HepG2 (cell line): Measurements from ENCODE around the gene OR1N2. TPM values are rescaled to one million over a fixed set of nuclear protein-coding genes. Genes with fewer than 3 reads are reported as not detected.

ENCODE experiments used
- ATAC-seq: fragments of 200-7000 bp; cut with Tn5 transposase; 3 replicates; pipeline ENCODE4 v1.9.1; 2020; ENCODE audit warnings: mild to moderate bottlenecking, moderate library complexity
- BruUV-seq: library from RNA; stranded (reverse); fragments of 400-500 nt; replicated peaks from 2 replicates; lab custom pipeline; 2021; lab: Mats Ljungman, UMichigan
- CTCF ChIA-PET: fragments of 300-600 bp; formaldehyde crosslinking; extraction: SDS; loops from one replicate; lab custom pipeline; 2021; ENCODE audit warnings: low total read pairs, inconsistent platforms, low intra/inter-chr PET ratio; lab: Yijun Ruan, JAX
- POLR2A ChIA-PET: fragments of 350-600 bp; sonication (Branson Sonifier 250); formaldehyde crosslinking; loops from one replicate; lab custom pipeline; 2020; ENCODE audit warnings: antibody characterized with exemption, inconsistent platforms; lab: Yijun Ruan, JAX
- DNase-seq: peaks from one replicate; pipeline ENCODE4 v3.0.0-alpha.2; 2015; ENCODE audit warnings: low spot score
- FAIRE-seq: peaks from 3 replicates; lab custom pipeline; 2011; peaks lifted over from hg19 to GRCh38; lab: Jason Lieb, UNC
- H2AFZ ChIP-seq: one replicate; pipeline ENCODE4 v1.6.1; 2011; ENCODE audit warnings: low read length, inconsistent platforms
- H3K27ac ChIP-seq: fragments of 300-600 bp; 3 replicates; pipeline ENCODE4 v1.8.0; 2011; ENCODE audit warnings: mixed run types, mild to moderate bottlenecking, mixed read lengths, low read length, inconsistent platforms; ENCODE audit not compliant: insufficient read depth; ENCODE audit errors: extremely low read length
- H3K27me3 ChIP-seq, 2 experiments: fragments of 200-600 bp in 1 of 2; 2 replicates in 1 of 2; 3 replicates in 1 of 2; pipeline versions ENCODE4 v1.6.0 to v1.8.0; 2011; ENCODE audit warnings: low read length in 2 of 2, mild to moderate bottlenecking in 2 of 2, moderate library complexity in 2 of 2, inconsistent platforms in 1 of 2; ENCODE audit not compliant: insufficient read depth in 2 of 2, control insufficient read depth in 1 of 2
- H3K36me3 ChIP-seq, 2 experiments: fragments of 200-600 bp in 1 of 2; replicated peaks in 1 of 2; 2 replicates in 1 of 2; 3 replicates in 1 of 2; pipeline versions ENCODE4 v1.5.1 to v1.8.0; 2011; ENCODE audit warnings: low read length in 2 of 2, inconsistent platforms in 1 of 2; ENCODE audit not compliant: insufficient read depth in 2 of 2, control insufficient read depth in 1 of 2
- H3K4me1 ChIP-seq: 2 replicates; pipeline ENCODE4 v1.5.1; 2012; ENCODE audit warnings: low read length, inconsistent platforms; ENCODE audit not compliant: insufficient read depth
- H3K4me2 ChIP-seq: 2 replicates; pipeline ENCODE4 v1.6.0; 2011; ENCODE audit warnings: low read depth, low read length, inconsistent platforms
- H3K4me3 ChIP-seq, 3 experiments: fragments of 200-600 bp in 1 of 3; sonication (generic), shearing (Covaris generic) in 1 of 3; replicated peaks in 1 of 3; 2 replicates each; pipeline ENCODE4 v1.5.1; 2011 to 2016; ENCODE audit warnings: low read length in 3 of 3, inconsistent platforms in 2 of 3, low read depth in 2 of 3, mild to moderate bottlenecking in 2 of 3, control low read depth in 1 of 3, mixed read lengths in 1 of 3; ENCODE audit not compliant: insufficient read depth in 1 of 3
- H3K79me2 ChIP-seq: one replicate; pipeline ENCODE4 v1.6.1; 2011; ENCODE audit warnings: low read length, inconsistent platforms; ENCODE audit not compliant: insufficient read depth
- H3K9ac ChIP-seq: 2 replicates; pipeline ENCODE4 v1.6.0; 2011; ENCODE audit warnings: mild to moderate bottlenecking, low read depth, low read length, inconsistent platforms; ENCODE audit not compliant: insufficient read depth
- H3K9me3 ChIP-seq: 2 replicates; pipeline ENCODE4 v1.5.1; 2012; ENCODE audit warnings: mild to moderate bottlenecking, low read length
- H4K20me1 ChIP-seq: 2 replicates; pipeline ENCODE4 v1.6.0; 2011; ENCODE audit warnings: inconsistent platforms, mild to moderate bottlenecking, low read length, moderate library complexity; ENCODE audit not compliant: insufficient read depth
- MED1 ChIP-seq: sonication (generic); formaldehyde crosslinking; IDR thresholded peaks from 2 replicates; pipeline ENCODE4 v1.4.0; 2020; ENCODE audit warnings: missing genetic modification reagents
- MYNN ChIP-seq: sonication (generic); formaldehyde crosslinking; IDR thresholded peaks from 2 replicates; pipeline ENCODE4 v1.4.0; 2020; ENCODE audit warnings: mild to moderate bottlenecking, low read depth, missing genetic modification reagents
- NFIC ChIP-seq: IDR thresholded peaks from 2 replicates; pipeline ENCODE4 v1.6.1; 2012; ENCODE audit warnings: mild to moderate bottlenecking, low read length, inconsistent platforms
- SP1 ChIP-seq, 2 experiments: fragments of 450-650 bp in 1 of 2; sonication (generic) in 1 of 2; formaldehyde crosslinking in 1 of 2; IDR thresholded peaks; 2 replicates each; pipeline versions ENCODE4 v1.4.0 to v1.6.1; 2016 to 2020; ENCODE audit warnings: missing genetic modification reagents in 1 of 2
- TFDP2 ChIP-seq: sonication (generic); formaldehyde crosslinking; IDR thresholded peaks from 2 replicates; pipeline ENCODE4 v1.4.0; 2020; ENCODE audit warnings: missing genetic modification reagents
- ZNF576 ChIP-seq: sonication (generic); formaldehyde crosslinking; IDR thresholded peaks from 2 replicates; pipeline ENCODE4 v1.4.0; 2020; ENCODE audit warnings: mild to moderate bottlenecking, missing genetic modification reagents
- WGBS: methylation state at CpG from one replicate; pipeline ENCODE4 v1.1.6; 2017; ENCODE audit warnings: low lambda C conversion rate; 5-methylcytosine and 5-hydroxymethylcytosine counted together
- in situ Hi-C: cut with HindIII; loops from 2 replicates; pipeline ENCODE4 v1.10.0; 2017; ENCODE audit warnings: low pct_unique_long_range_greater_than_20kb; ENCODE audit not compliant: extremely low pct_ligation_motif_present
- intact Hi-C: fragments of 100-400 bp; cut with micrococcal nuclease; formaldehyde crosslinking; loops from one replicate; pipeline ENCODE4 v1.10.0; 2022; ENCODE audit not compliant: unreplicated experiment
- polyA plus RNA-seq, 8 experiments: library from polyadenylated mRNA; depleted of rRNA in 3 of 8; stranded (reverse) in 7 of 8; unstranded in 1 of 8; fragments of >200 nt; fragmentation: Illumina TruSeq in 4 of 8; extraction: Trizol in 4 of 8; gene quantifications; 2 replicates each; pipeline versions ENCODE4 v1.2.1 to v1.2.3, GENCODE V29; 2011 to 2016; ENCODE audit warnings: low read depth in 4 of 8, missing spikeins in 1 of 8, mixed read lengths in 1 of 8; ENCODE audit not compliant: insufficient read depth in 1 of 8
- total RNA-seq, 5 experiments: library from RNA; depleted of rRNA; stranded (reverse); fragments of >200 nt; fragmentation: Illumina TruSeq; extraction: Trizol; gene quantifications; 2 replicates each; pipeline ENCODE4 v1.2.3, GENCODE V29; 2016; ENCODE audit warnings: low read depth in 1 of 5
- TF ChIP-seq, protein P1 (sequence below): IDR thresholded peaks from 2 replicates; pipeline ENCODE4 v1.6.1; 2016; ENCODE audit warnings: low read depth

OR1N2 gene
- total and polyA plus RNA-seq, 2 of the 13 experiments (the other 11 are each of a cell fraction or from before 2014, with no cell fraction given) = not detected

DNA sequence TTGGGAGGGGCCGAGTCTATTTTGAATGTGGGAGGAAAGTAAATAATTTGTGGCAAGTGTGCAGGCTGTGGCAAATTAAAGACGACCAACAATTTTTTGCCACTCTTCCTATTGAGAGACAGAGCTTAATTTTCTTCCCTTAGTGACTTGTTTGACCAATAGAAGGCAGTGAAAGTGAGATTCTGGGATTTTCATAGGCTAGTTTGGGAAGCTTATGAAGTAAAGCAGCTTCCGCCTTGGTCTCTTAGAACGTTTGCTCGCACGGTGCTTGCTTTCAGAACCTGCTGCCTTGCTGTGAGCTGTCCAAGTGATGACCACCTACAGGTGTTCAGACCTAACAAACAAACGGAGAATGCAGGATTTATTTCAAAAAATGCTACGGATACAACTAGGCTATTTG, 6.7 kb upstream of the OR1N2 start (continued):
- TF ChIP-seq MED1 (CRISPR knock-in tag) = no peak
- TF ChIP-seq, protein P1, sequence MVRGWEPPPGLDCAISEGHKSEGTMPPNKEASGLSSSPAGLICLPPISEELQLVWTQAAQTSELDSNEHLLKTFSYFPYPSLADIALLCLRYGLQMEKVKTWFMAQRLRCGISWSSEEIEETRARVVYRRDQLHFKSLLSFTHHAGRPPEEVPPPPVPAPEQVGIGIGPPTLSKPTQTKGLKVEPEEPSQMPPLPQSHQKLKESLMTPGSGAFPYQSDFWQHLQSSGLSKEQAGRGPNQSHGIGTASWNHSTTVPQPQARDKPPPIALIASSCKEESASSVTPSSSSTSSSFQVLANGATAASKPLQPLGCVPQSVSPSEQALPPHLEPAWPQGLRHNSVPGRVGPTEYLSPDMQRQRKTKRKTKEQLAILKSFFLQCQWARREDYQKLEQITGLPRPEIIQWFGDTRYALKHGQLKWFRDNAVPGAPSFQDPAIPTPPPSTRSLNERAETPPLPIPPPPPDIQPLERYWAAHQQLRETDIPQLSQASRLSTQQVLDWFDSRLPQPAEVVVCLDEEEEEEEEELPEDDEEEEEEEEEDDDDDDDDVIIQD = no peak

- no peaks in the 10 kb centered on the region for H3K9me3 ChIP-seq
- no peak overlapping the region for H3K4me2 ChIP-seq
- H3K27ac ChIP-seq = no peak overlapping the region
- BruUV-seq = no TSS peak
- 0% methylated on average over 3 of the region's 5 CpGs for WGBS
- no peaks in the 10 kb centered on the region for H3K4me1 ChIP-seq
- no peak overlapping the region for H3K9ac ChIP-seq
- FAIRE-seq = no peak
- DNase-seq = no peak
- ChIA-PET POLR2A (no interaction called here), CTCF (no interaction called here)
- H3K27me3 ChIP-seq = no peaks in the 10 kb centered on the region; a peak in 1 of 5 replicates
- TF ChIP-seq TFDP2 (CRISPR knock-in tag) = no peak
- TF ChIP-seq SP1 (IDR thresholded peaks at IDR 0.05) = no peak
- no peak for TF ChIP-seq SP1 (CRISPR knock-in tag; IDR thresholded peaks at IDR 0.05)
- no peak for TF ChIP-seq MYNN (CRISPR knock-in tag)
- no peak for TF ChIP-seq ZNF576 (CRISPR knock-in tag)
- no peak for TF ChIP-seq NFIC
- no peak overlapping the region for H2AFZ ChIP-seq
- H3K36me3 ChIP-seq = no peaks in the 10 kb centered on the region
- in situ Hi-C loops (no loop called here), intact Hi-C loops (no loop called here)
- no peak overlapping the region for H3K4me3 ChIP-seq
- no peak for ATAC-seq
- no peaks in the 10 kb centered on the region for H4K20me1 ChIP-seq
- no peaks in the 10 kb centered on the region for H3K79me2 ChIP-seq
Observed at GRCh38 chr9:122551371-122551770, 1.5 kb upstream of the OR1N2 start.
